MCF 10A (cell line): ENCODE results near the gene RAP1GAP2. TPM values are rescaled to one million over a fixed set of nuclear protein-coding genes. Genes with fewer than 3 reads are reported as not detected.
A peak's percentile ranks its signal among the peaks of the same experiment; 100 is the strongest.

Experiments used
- BruUV-seq: library from RNA; stranded (reverse); fragments of 400-500 nt; replicated peaks from 2 replicates; lab custom pipeline; 2021; lab: Mats Ljungman, UMichigan
- CTCF ChIA-PET: fragments of 300-600 bp; sonication (Branson Sonifier 250); formaldehyde crosslinking; extraction: SDS; loops from one replicate; lab custom pipeline; 2021; ENCODE audit warnings: antibody characterized with exemption, inconsistent platforms; lab: Yijun Ruan, JAX
- POLR2A ChIA-PET: fragments of 300-600, 350-650 bp; sonication (Branson Sonifier 250); formaldehyde crosslinking; extraction: SDS; loops from one replicate; lab custom pipeline; 2020; ENCODE audit warnings: antibody characterized with exemption, inconsistent platforms; lab: Yijun Ruan, JAX
- DNase-seq: peaks from one replicate; pipeline ENCODE4 v3.0.0-alpha.2; 2018; ENCODE audit not compliant: unreplicated experiment
- H3K27ac Mint-ChIP-seq: one replicate; pipeline ENCODE4 v1.8.0; 2022; ENCODE audit warnings: mild to moderate bottlenecking, low read depth, mixed read lengths; ENCODE audit not compliant: unreplicated experiment
- H3K27me3 Mint-ChIP-seq: one replicate; pipeline ENCODE4 v1.8.0; 2022; ENCODE audit warnings: mixed read lengths; ENCODE audit not compliant: insufficient read depth, unreplicated experiment
- H3K36me3 Mint-ChIP-seq: one replicate; pipeline ENCODE4 v1.8.0; 2022; ENCODE audit warnings: mild to moderate bottlenecking, moderate library complexity, mixed read lengths; ENCODE audit not compliant: insufficient read depth, unreplicated experiment
- H3K4me1 Mint-ChIP-seq: one replicate; pipeline ENCODE4 v1.8.0; 2022; ENCODE audit warnings: mixed read lengths; ENCODE audit not compliant: insufficient read depth, unreplicated experiment
- H3K4me3 Mint-ChIP-seq: one replicate; pipeline ENCODE4 v1.8.0; 2022; ENCODE audit warnings: mild to moderate bottlenecking, moderate library complexity, mixed read lengths; ENCODE audit not compliant: unreplicated experiment
- H3K9me3 Mint-ChIP-seq: one replicate; pipeline ENCODE4 v1.8.0; 2022; ENCODE audit warnings: mixed read lengths; ENCODE audit not compliant: unreplicated experiment
- intact Hi-C: fragments of 100-400 bp; cut with micrococcal nuclease; formaldehyde crosslinking; loops from 2 replicates; pipeline ENCODE4 v1.14.1; 2022
- total RNA-seq: library from RNA; stranded (reverse); gene quantifications from 2 replicates; pipeline ENCODE4 v1.2.3, GENCODE V29; 2022
- TF ChIP-seq, protein P1 (sequence below): fragments of 200-600 bp; IDR thresholded peaks from one replicate; pipeline ENCODE4 v1.8.0; 2022; ENCODE audit warnings: antibody characterized with exemption, mild to moderate bottlenecking; ENCODE audit not compliant: unreplicated experiment

The RAP1GAP2 gene
- total RNA-seq, 1 experiment from 2014 or later, result 40.2 TPM

DNA sequence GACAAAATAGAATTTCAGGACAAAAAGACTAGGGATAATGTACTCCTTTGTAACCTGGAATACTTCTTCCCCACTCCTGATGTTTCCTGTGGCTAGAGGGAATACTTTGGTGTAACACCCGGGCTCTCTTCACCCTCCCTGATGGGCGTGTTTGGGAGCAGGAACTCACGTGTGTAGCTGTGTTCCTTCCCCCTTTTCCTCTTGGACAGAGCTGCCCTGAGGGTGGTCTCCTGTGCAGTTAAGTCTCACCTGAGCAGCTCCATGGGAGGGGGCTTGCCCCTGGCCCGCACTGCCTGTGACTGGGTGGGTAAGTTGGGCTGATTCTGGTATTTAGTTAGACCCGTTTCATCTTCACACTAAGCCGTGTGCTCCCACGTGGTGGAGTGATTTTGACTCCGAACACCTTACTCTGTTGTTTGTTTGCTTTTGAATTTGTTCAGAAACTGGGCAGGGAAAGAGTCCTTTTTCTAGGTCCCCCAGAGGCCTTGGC is 179.3 kb downstream of the RAP1GAP2 start:
- intact Hi-C loops, result no loop called here
- no peaks in the 10 kb centered on the region for H3K27me3 Mint-ChIP-seq
- H3K9me3 Mint-ChIP-seq, result no peaks in the 10 kb centered on the region
- DNase-seq, result peak; percentile 71
- CTCF ChIA-PET, result interaction anchor here (1.1 kb wide), 1 partner anchor 49 kb away, joined by 3 read pairs; no protein-coding TSS in a partner anchor
- TF ChIP-seq, protein P1, sequence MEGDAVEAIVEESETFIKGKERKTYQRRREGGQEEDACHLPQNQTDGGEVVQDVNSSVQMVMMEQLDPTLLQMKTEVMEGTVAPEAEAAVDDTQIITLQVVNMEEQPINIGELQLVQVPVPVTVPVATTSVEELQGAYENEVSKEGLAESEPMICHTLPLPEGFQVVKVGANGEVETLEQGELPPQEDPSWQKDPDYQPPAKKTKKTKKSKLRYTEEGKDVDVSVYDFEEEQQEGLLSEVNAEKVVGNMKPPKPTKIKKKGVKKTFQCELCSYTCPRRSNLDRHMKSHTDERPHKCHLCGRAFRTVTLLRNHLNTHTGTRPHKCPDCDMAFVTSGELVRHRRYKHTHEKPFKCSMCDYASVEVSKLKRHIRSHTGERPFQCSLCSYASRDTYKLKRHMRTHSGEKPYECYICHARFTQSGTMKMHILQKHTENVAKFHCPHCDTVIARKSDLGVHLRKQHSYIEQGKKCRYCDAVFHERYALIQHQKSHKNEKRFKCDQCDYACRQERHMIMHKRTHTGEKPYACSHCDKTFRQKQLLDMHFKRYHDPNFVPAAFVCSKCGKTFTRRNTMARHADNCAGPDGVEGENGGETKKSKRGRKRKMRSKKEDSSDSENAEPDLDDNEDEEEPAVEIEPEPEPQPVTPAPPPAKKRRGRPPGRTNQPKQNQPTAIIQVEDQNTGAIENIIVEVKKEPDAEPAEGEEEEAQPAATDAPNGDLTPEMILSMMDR, result no peak
- H3K27ac Mint-ChIP-seq, result peak overlapping the region; percentile 39
- POLR2A ChIA-PET, result interaction anchor here (0.6 to 2.3 kb wide), 17 partner anchors 9 to 661 kb away, joined by 3 to 12 read pairs (median 3); partner anchors contain the start of genes CTNS and SHPK
- H3K4me1 Mint-ChIP-seq, result peaks cover 10% of the 10 kb centered on the region
- H3K4me3 Mint-ChIP-seq, result peak overlapping the region; percentile 79
- peaks cover 4% of the 10 kb centered on the region for H3K36me3 Mint-ChIP-seq
- no TSS peak for BruUV-seq

DNA sequence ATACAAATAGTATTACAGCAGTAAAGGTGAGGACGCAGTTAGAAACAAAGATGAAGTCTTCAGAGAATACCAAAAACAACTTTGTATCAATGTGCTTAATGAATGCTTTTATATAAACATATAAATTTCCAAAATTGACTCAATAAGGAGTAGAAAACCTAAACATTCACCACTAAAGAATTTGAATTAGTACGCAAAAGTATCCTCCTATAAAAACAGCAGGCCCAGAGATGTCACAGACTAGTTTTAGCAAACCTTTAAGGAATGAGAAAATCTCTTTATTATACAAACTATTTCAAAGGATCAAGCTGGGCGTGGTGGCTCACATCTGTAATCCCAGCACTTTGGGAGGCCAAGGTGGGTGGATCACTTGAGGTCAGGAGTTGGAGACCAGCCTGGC is 180.9 kb downstream of the RAP1GAP2 start:
- no peak for DNase-seq
- H3K27ac Mint-ChIP-seq, result no peak overlapping the region
- no peak overlapping the region for H3K4me3 Mint-ChIP-seq
- H3K27me3 Mint-ChIP-seq, result no peaks in the 10 kb centered on the region
- intact Hi-C loops, result no loop called here
- H3K4me1 Mint-ChIP-seq, result peaks cover 15% of the 10 kb centered on the region
- BruUV-seq, result no TSS peak
- POLR2A ChIA-PET, result no interaction called here
- CTCF ChIA-PET, result interaction anchor here (0.6 kb wide), 1 partner anchor 128 kb away, joined by 3 read pairs; no protein-coding TSS in a partner anchor
- H3K36me3 Mint-ChIP-seq, result peaks cover 5% of the 10 kb centered on the region
- H3K9me3 Mint-ChIP-seq, result no peaks in the 10 kb centered on the region
- TF ChIP-seq, protein P1, result no peak

DNA sequence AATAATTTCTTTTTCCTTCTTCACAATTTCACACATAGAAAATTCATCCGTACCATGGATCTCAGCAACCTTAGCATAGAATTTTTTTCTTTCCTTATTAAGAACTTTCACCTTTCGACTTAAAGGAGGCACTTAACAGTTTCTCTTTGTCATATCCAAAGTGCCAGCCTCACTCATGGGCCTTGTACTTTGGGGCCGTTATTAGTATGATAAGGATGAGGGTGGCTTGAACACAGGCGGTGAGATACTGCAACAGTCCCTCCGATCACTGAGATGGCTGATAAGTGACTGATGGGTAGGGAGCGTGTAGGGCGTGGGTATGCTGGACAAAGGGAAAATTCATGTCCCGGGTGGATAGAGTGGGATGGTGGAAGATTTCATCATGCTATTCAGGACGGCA is 181.9 kb downstream of the RAP1GAP2 start:
- CTCF ChIA-PET, result no interaction called here
- Mint-ChIP-seq H3K27me3 (no peaks in the 10 kb centered on the region), H3K4me1 (peaks cover 15% of the 10 kb centered on the region), H3K9me3 (no peaks in the 10 kb centered on the region), H3K36me3 (peaks cover 5% of the 10 kb centered on the region), H3K4me3 (no peak overlapping the region), H3K27ac (no peak overlapping the region)
- intact Hi-C loops, result no loop called here
- TF ChIP-seq, protein P1, result no peak
- no peak for DNase-seq
- no TSS peak for BruUV-seq
- POLR2A ChIA-PET, result interaction anchor here (0.6 kb wide), 1 partner anchor 368 kb away, joined by 3 read pairs; no protein-coding TSS in a partner anchor

DNA sequence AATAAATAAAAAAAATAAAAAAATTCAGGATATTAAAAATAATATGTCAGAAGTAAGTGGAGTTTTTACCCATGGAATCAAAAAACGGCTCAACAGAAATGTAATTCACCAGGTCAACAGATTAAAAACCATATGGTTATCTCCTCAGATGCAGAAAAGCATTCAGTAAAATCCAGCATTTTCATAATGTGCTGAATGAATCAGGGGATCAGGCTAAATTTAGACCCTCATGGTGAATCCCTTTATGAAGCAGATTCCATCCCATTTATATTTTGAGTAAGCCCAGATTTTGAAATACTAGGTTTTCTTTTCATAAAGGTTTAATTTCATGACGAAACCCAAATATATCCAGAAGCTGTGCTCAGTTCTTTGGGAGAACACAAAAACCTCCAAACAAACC is 182.8 kb downstream of the RAP1GAP2 start:
- Mint-ChIP-seq H3K36me3 (peaks cover 6% of the 10 kb centered on the region), H3K27me3 (no peaks in the 10 kb centered on the region), H3K4me3 (no peak overlapping the region), H3K27ac (no peak overlapping the region), H3K9me3 (no peaks in the 10 kb centered on the region), H3K4me1 (peaks cover 15% of the 10 kb centered on the region)
- BruUV-seq, result no TSS peak
- POLR2A ChIA-PET, result no interaction called here
- DNase-seq, result no peak
- TF ChIP-seq, protein P1, result no peak
- CTCF ChIA-PET, result no interaction called here
- intact Hi-C loops, result no loop called here
